Raji (cell line): ENCODE results near the gene NSD1.

ENCODE experiments used
- POLR2A ChIP-seq: IDR thresholded peaks from 2 replicates; pipeline ENCODE4 v1.6.1; 2011; ENCODE audit warnings: low read depth, low read length, control low read depth; ENCODE audit not compliant: insufficient read depth

The NSD1 gene

DNA sequence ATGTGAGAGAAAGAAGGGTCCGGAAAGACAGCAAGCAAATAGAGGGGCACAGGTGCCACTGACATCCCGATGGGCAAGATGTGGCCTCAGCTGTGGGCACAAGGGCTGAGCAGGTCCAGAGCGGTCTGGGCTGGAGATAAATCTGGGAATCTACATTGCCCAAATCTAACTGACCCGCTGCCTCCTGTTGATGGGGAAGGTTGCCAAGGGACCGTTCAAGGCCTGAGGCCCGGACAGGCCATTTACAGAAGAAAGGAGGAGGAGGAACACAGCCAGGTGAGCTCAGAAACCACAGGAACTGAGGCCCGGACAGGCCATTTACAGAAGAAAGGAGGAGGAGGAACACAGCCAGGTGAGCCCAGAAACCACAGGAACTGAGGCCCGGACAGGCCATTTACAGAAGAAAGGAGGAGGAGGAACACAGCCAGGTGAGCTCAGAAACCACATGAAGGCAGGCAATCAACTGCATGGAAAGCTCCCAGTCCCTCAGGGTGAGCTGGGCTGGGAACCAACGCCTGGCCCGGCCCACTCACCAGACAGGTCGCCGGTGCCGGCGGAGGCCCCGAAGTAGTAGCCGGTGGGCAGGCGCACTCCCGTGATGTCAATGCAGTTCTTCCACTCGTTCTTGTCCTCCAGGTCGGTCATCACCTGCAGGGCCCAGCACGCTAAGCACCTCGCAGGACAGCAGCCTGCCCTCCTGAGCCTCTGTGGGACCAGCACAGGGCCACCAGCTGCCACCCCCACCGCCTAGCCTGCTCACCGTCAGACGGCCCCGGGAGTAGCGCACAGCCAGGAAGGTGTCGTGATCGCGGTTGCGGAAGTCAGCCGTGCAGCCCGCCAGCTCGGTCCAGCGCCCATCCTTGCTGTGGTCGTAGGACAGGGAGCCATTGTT, 203.3 kb downstream of the NSD1 start:
- TF ChIP-seq POLR2A: no peak

DNA sequence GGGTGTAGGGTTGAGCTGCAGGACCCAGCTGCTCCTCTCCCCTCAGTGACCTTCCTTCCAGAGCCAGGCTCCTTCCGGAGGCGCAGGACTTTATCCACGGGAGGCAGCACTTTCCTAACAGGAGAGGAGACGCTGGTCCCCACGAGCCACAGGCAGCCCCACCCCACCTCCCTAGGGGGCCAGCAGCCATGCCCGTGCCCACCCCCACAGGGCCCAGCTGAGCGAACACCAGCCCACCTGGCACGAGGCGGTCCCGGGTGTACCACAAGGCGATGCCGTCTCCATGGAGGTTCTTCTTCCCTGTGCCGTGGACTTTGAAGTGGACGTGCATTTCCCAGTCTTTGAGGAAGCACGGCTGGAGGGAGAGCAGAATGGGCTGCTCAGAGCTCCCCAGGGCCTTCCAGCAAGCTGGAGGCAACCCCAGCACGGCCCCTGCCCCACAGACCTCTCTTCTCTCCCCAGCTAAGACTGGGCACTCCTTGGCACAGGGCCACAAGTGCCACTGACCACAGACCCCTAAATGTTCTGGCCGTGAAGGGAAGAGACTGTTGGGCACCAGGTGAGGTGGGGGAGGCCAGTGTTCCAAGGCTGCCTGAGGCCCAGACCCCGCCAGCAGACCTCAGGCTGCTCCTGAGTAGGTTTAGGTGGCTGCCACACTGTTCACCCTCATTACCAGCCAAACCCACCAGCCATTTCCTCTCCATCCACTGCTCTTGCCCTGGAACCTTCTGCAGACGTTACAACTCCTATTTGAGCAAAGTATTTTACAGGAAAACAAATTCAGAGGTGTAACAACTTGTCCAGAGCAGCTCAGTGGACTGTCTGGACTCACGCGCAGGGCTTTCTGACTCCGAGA, 204.9 kb downstream of the NSD1 start:
- no peak for TF ChIP-seq POLR2A

DNA sequence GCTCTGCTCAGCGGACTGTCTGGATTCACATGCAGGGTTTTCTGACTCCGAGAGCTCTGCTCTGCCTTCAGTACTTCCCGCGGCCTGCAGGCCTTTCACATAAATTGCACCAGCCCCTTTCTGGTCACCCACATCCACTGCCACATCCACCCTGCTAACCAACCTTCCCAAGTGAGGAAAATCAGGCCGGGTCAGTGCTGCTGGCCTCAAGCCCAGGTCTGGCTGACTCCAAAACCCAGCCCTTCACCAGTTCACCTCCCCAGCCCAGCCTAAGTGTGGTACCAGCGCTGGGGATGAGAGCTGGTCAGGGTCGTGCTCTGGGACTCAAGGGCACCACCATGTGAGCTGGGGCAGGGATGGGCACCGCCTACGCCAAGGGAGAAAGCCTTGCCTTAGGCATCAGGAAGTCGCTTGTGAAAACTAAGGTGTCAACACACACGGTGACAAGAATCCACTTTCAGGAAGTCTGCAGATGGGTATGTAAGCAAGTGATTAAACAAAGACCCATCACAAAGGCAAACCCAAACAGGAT, 205.6 kb downstream of the NSD1 start:
- no peak for TF ChIP-seq POLR2A

DNA sequence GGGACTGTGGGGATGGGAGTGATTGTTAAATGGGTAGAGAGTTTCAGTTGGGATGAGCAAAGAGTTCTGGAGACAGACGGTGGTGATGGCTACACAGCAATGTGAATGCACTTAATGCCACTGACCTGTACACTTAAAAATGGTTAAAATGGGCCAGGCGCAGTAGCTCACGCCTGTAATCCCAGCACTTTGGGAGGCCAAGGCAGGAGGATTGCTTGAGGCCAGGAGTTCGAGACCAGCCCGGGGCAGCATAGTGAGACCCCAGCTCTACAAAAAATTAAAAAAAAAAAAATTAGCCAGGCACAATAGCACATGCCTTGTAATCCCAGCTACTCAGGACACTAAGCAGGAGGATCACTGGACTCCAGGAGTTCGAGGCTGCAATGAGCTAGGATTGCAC, 210.2 kb downstream of the NSD1 start:
- no peak for TF ChIP-seq POLR2A

DNA sequence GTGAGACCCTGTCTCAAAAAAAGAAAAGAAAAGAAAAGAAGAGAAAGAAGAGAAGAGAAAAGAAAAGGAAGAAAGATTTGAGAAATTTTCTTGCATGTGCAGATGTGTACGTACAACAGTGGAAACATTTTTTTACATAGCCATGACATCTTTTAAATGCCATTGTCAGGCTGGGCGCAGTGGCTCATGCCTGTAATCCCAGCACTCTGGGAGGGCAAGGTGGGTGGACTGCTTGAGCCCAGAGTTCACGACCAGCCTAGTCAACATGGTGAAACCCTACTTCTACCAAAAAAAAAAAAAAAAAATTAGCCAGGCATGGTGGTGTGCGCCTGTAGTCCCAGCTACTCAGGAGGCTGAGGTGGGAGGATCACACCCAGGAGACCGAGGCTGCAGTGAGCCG, 211.3 kb downstream of the NSD1 start:
- no peak for TF ChIP-seq POLR2A

DNA sequence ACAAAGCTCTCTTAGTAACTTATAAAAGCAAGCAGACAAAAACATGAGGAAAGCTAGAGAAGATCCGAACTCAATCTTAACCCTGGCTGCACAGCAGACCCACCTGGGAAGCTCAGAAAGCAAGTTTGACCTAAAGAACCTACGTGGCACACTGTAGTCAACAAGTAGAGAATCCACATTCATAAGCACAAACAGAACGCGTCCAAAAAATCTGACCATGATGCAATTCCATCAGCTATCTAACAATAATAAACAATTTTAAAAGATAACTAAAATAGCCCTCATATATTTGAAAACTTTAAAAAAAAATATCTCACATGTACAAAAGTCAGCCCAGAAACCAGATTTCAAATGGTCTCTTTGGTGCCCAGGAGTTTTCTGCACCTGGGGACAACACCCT, 213.2 kb downstream of the NSD1 start:
- no peak for TF ChIP-seq POLR2A

DNA sequence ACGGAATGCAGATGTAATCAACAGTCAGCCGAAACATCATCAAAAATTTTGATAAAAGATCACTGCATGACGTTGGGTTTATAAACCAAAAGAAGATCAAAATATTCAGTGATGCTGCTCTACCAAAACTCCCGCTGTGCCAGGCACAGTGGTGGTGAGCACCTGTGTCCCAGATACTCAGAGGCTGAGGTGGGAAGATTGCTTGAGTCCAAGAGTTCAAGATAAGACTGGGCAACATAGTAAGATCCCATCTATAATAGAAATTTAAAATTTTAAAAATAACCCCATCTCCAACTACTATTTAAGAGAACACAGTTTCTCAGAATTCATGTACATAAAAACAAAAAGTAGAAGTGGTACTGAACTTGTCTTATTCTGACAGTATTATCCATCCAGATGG, 214.1 kb downstream of the NSD1 start:
- TF ChIP-seq POLR2A: no peak

DNA sequence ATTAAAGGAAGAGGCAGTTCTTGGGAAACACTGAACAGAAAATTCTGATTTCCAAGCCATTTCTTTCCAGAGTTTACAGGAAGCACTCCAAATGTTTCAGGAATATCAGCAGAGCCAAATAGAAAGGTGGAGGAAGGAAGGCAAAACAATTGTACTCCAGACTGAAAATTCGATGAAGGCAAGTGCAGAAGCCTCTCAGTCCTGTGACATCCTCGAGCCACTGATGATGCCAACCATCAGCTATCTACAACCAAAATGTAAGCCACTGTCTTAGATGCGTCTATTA, 215.7 kb downstream of the NSD1 start:
- TF ChIP-seq POLR2A: no peak

DNA sequence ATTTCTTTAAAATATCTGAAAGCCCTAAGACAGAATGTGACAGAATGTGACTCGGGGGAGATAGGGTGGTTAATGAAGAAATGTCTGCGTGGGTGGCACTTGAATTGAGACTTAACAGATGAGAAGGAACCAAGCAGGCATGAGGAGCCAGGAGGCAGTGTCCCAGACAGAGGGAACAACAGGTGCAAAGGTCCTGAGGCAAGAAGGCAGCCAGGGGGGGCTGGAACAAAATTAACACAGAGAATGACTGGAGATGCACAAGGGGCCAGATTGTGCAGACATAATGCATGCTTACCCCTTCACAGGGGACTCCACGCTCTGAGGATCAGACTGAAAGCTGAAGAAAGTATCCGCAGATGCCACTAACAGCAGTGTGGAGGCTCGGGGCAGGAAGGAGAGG, 216.2 kb downstream of the NSD1 start:
- no peak for TF ChIP-seq POLR2A
